Spleen (tissue), 11 donors: ENCODE measurements around the gene SPIRE2. TPM values are rescaled to one million over a fixed set of nuclear protein-coding genes. Genes with fewer than 3 reads are reported as not detected.
A peak's percentile ranks its signal among the peaks of the same experiment; 100 is the strongest.
"Not testable (repeated sequence)": the region's sequence is repeated elsewhere in the genome, so short reads cannot be mapped to it uniquely, and the experiment has no call there.

ENCODE experiments used
- DNase-seq: peaks from one replicate; pipeline ENCODE4 v3.0.0-alpha.2; 2020
- H3K27ac ChIP-seq, 8 donors: fragments of 200-600 bp; sonication (generic) in 7 of 8; 1 replicate in 4 of 8; 2 replicates in 4 of 8; pipeline versions ENCODE4 v1.5.0 to v1.8.0; 2016 to 2021; ENCODE audit warnings: inconsistent platforms in 4 of 8, mild to moderate bottlenecking in 4 of 8, moderate library complexity in 1 of 8
- H3K27me3 ChIP-seq, 7 donors: fragments of 200-600 bp; sonication (generic) in 6 of 7; replicated peaks in 1 of 7; 1 replicate in 4 of 7; 2 replicates in 3 of 7; pipeline versions ENCODE4 v1.5.0 to v1.8.0; 2016 to 2021; ENCODE audit warnings: inconsistent platforms in 3 of 7, mild to moderate bottlenecking in 1 of 7
- H3K36me3 ChIP-seq, 6 donors: fragments of 200-600 bp; sonication (generic) in 5 of 6; 1 replicate in 4 of 6; 2 replicates in 2 of 6; pipeline versions ENCODE4 v1.5.0 to v1.8.0; 2016 to 2021; ENCODE audit warnings: inconsistent platforms in 2 of 6
- H3K4me1 ChIP-seq, 6 donors: fragments of 200-600 bp; sonication (generic) in 5 of 6; 1 replicate in 3 of 6; 2 replicates in 3 of 6; pipeline versions ENCODE4 v1.5.0 to v1.8.0; 2016 to 2021; ENCODE audit warnings: inconsistent platforms in 3 of 6
- H3K4me3 ChIP-seq, 8 donors: fragments of 200-600 bp; sonication (generic) in 7 of 8; 1 replicate in 4 of 8; 2 replicates in 4 of 8; pipeline versions ENCODE4 v1.5.0 to v1.8.0; 2016 to 2021; ENCODE audit warnings: inconsistent platforms in 4 of 8, mild to moderate bottlenecking in 4 of 8, moderate library complexity in 2 of 8
- H3K9me3 ChIP-seq, 8 donors: fragments of 200-600 bp; sonication (generic) in 7 of 8; 1 replicate in 4 of 8; 2 replicates in 4 of 8; pipeline versions ENCODE4 v1.5.0 to v1.8.0; 2016 to 2021; ENCODE audit warnings: inconsistent platforms in 4 of 8
- POLR2A ChIP-seq, 3 donors: fragments of 450-650 bp; IDR thresholded peaks; one replicate each; pipeline ENCODE4 v1.5.1; 2017; ENCODE audit warnings: antibody characterized with exemption in 3 of 3, mild to moderate bottlenecking in 1 of 3
- POLR2AphosphoS5 ChIP-seq, 3 donors: sonication (generic); formaldehyde crosslinking; IDR thresholded peaks; one replicate each; pipeline ENCODE4 v1.5.1; 2017; ENCODE audit warnings: antibody characterized with exemption in 3 of 3
- WGBS, 5 donors: extraction: QIAGEN DNeasy Blood & Tissue Kit in 3 of 5; methylation state at CpG; one replicate each; pipeline versions ENCODE4 v1.1.5 to v1.1.7; 2013 to 2018; 5-methylcytosine and 5-hydroxymethylcytosine counted together
- intact Hi-C: fragments of 100-400 bp; cut with DNase I; formaldehyde crosslinking; loops from one replicate; pipeline ENCODE4 v1.15.0; 2023; ENCODE audit warnings: low total_unique reads
- polyA plus RNA-seq, 3 donors: library from polyadenylated mRNA; stranded (reverse); fragments of 200-250 nt; gene quantifications; one replicate each; pipeline ENCODE4 v1.2.1, GENCODE V29; 2013
- total RNA-seq, 7 donors: library from RNA; depleted of rRNA in 3 of 7; stranded (reverse); fragments of >200 nt in 3 of 7; fragmentation: NEBNext Ultra II Directional in 4 of 7; extraction: Animal tissue kit (Norgen Biotek cat#: 25700) in 4 of 7; gene quantifications; one replicate each; pipeline versions ENCODE4 v1.1.0 to v1.2.1, GENCODE V29; 2016 to 2021
- TF ChIP-seq, protein P1 (sequence below), 11 experiments: fragments of 200-600 bp in 7 of 11; fragments of 450-650 bp in 4 of 11; sonication (generic) in 4 of 11; IDR thresholded peaks in 8 of 11; conservative IDR thresholded peaks in 3 of 11; 1 replicate in 7 of 11; 2 replicates in 4 of 11; pipeline versions ENCODE4 v1.4.0 to v1.8.0; 2016 to 2021; ENCODE audit warnings: antibody characterized with exemption in 11 of 11, inconsistent platforms in 4 of 11, mild to moderate bottlenecking in 1 of 11
- donor health status: healthy with polysubstance abuse.
- donor health status: DM: no; HTN: no; CAD: no; lungs with moderate emphysema.
- donor health status: DM: no; HTN: no; CAD: no.
- donor health status: Bipolar disorder and iron deficiency.
- donor health status: healthy.
- donor health status: DM: no; HTN: no; CAD: no.
- donor health status: DM: yes; HTN: yes; CAD: no.

The SPIRE2 gene
- total and polyA plus RNA-seq, 10 donors: 0.80 to 3.2 (median 1.9) TPM

DNA sequence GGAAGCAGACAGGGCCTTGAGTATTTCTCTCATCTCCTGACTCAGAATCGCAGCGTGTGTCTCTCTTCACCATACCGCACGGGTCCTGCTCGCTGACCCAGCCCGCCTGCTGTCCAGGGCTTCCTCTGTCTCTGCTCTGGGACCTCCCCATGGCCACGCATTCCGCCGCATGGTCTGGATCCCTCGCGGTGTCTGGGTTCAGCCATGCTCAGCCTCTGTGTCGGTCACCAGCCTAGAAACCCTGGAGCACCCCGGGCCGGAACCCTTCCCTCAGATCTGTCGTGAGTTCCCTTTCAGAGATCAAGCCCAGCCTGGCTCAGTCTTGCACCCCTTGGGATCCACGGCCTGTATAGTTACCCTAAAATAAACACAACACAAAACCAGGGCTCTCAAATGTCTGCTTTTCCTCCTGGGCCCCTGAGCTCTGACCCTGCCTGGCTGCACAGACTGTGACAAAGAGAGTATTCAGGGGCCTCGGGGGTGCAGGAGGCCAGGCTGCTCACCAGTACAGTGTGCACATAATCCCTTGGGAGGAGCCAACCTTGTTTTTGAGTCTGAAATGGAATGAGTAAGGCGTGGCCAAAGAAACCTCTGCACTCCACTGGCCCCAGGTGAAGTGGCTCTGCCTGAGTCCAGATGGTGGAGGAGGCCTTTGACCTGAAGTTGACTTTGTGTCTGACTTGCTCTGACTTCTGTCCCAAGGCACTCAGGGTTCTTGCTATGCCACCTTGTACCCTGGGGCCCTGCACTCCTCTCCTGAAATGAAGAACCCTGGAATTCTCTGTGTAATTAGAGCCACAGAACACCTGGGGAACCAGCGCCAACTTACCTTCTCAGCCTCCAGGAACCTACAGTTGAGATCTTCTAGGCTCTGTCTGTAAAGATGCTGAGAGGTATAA is 5.8 kb upstream of the SPIRE2 start:
- Histone ChIP-seq H3K4me3 (no peak overlapping the region), H3K27ac (peak overlapping the region in 1 of 8 donors; percentile 48), H3K9me3 (no peaks in the 10 kb centered on the region), H3K4me1 (peaks cover 0 to 24% (median 6%) of the 10 kb centered on the region in 6 donors), H3K27me3 (peaks cover 0 to 18% (median 0%) of the 10 kb centered on the region in 7 donors), H3K36me3 (no peaks in the 10 kb centered on the region)
- intact Hi-C loops: no loop called here
- no peak for DNase-seq
- TF ChIP-seq, protein P1, sequence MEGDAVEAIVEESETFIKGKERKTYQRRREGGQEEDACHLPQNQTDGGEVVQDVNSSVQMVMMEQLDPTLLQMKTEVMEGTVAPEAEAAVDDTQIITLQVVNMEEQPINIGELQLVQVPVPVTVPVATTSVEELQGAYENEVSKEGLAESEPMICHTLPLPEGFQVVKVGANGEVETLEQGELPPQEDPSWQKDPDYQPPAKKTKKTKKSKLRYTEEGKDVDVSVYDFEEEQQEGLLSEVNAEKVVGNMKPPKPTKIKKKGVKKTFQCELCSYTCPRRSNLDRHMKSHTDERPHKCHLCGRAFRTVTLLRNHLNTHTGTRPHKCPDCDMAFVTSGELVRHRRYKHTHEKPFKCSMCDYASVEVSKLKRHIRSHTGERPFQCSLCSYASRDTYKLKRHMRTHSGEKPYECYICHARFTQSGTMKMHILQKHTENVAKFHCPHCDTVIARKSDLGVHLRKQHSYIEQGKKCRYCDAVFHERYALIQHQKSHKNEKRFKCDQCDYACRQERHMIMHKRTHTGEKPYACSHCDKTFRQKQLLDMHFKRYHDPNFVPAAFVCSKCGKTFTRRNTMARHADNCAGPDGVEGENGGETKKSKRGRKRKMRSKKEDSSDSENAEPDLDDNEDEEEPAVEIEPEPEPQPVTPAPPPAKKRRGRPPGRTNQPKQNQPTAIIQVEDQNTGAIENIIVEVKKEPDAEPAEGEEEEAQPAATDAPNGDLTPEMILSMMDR (IDR thresholded peaks at IDR 0.05 in 8 of 11, conservative IDR thresholded peaks at IDR 0.05 in 3 of 11): no peak
- no peak for TF ChIP-seq POLR2AphosphoS5 (IDR thresholded peaks at IDR 0.05)
- no peak for TF ChIP-seq POLR2A (IDR thresholded peaks at IDR 0.05)
- 84 to 91% (median 87%) methylated on average over 18 to 19 of the region's 19 CpGs for WGBS, 5 donors

DNA sequence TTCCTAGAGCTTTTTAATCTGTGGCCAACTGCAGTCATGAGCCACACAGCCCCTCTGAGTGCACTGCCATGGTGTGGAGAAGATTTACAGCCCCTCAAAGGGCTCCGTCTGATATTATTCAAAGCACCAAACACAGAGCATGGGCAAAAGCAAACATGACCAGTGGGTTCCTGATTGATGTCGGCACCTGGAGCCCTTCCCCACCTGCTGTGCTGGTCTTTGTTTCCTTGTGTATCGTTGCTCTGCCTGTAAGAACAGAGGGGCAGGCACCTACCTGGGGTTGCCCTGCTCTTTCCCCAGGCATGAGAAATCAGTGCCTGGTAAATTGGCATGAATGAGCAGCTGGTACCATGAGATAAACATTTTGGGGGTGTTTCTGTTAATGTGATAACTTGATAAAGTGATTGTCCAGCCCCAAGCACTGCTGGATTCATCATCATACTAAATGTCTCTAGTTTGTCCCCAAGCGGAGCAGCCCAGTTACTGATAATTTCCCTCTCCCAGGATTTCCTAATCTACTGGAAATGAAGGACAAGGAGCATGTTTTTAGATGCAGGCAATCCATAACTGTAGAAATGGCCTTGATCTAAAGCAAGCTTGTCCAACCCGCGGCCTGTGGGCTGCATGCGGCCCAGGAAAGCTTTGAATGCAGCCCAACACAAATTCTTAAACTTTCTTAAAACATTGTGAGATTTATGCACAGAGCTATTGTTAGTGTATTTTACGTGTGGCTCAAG is 5.0 kb upstream of the SPIRE2 start:
- Histone ChIP-seq H3K4me3 (no peak overlapping the region), H3K36me3 (no peaks in the 10 kb centered on the region), H3K9me3 (no peaks in the 10 kb centered on the region), H3K27ac (no peak overlapping the region), H3K4me1 (peaks cover 4 to 22% (median 10%) of the 10 kb centered on the region in 6 donors), H3K27me3 (peaks cover 0 to 25% (median 4%) of the 10 kb centered on the region in 7 donors)
- 87 to 93% (median 91%) methylated on average over 8 of the region's 8 CpGs for WGBS, 5 donors
- intact Hi-C loops: no loop called here
- TF ChIP-seq POLR2A (IDR thresholded peaks at IDR 0.05): no peak
- no peak for TF ChIP-seq POLR2AphosphoS5 (IDR thresholded peaks at IDR 0.05)
- TF ChIP-seq, protein P1 (IDR thresholded peaks at IDR 0.05 in 8 of 11, conservative IDR thresholded peaks at IDR 0.05 in 3 of 11): no peak
- DNase-seq: no peak

DNA sequence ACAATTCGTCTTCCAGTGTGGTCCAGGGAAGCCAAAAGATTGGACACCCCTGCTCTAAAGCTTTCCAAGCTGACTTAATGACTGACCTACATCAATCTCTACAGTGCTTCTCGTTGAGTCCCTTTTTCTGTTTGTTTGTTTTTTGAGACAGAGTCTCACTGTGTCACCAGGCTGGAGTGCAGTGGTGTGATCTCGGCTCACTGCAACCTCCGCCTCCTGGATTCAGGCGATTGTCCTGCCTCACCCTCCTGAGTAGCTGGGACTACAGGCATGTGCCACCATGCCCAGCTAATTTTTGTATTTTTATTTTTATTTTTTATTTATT is 4.5 kb upstream of the SPIRE2 start:
- peaks cover 0 to 30% (median 7%) of the 10 kb centered on the region in 7 donors for H3K27me3 ChIP-seq
- 79 to 94% (median 91%) methylated on average over 5 of the region's 5 CpGs for WGBS, 5 donors

DNA sequence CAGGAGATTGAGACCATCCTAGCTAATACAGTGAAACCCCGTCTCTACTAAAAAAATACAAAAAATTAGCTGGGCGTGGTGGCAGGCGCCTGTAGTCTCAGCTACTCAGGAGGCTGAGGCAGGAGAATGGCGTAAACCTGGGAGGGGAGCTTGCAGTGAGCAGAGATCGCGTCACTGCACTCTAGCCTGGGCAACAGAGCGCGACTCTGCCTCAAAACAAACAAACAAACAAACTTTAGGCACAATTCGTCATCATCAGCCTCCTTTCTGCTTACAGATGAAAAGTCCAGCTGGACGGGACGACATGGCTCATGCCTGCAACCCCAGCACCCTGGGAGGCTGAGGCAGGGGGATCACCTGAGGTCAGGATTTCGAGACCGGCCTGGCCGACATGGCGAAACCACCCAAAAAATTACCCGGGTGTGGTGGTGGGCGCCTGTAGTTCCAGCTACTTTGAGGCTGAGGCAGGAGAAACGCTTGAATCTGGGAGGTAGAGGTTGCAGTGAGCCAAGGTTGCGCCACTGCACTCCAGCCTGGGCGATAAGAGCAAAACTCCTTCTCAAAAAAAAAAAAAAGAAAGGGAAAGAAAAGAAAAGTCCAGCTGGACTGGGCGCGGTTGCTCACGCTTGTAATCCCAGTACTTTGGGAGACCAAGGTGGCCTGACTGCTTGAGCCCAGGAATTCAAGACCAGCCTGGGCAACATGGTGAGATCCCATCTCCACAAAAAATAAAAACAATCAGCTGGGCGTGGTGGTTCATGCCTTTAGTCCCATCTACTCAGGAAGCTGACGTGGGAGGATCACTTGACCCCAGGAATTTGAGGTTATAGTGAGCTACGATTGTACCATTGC is 1.5 kb upstream of the SPIRE2 start:
- Histone ChIP-seq H3K36me3 (no peaks in the 10 kb centered on the region), H3K9me3 (no peaks in the 10 kb centered on the region), H3K4me1 (peaks cover 5 to 24% (median 18%) of the 10 kb centered on the region in 6 donors), H3K27ac (no peak overlapping the region), H3K27me3 (peaks cover 0 to 45% (median 9%) of the 10 kb centered on the region in 7 donors), H3K4me3 (no peak overlapping the region)
- TF ChIP-seq, protein P1 (IDR thresholded peaks at IDR 0.05 in 8 of 11, conservative IDR thresholded peaks at IDR 0.05 in 3 of 11): no peak
- TF ChIP-seq POLR2A (IDR thresholded peaks at IDR 0.05) (no peak), POLR2AphosphoS5 (IDR thresholded peaks at IDR 0.05) (no peak)
- intact Hi-C loops: no loop called here
- WGBS, 5 donors: 82 to 91% (median 85%) methylated on average over 26 of the region's 26 CpGs
- no peak for DNase-seq

More for the DNA sequence above, 4.5 kb upstream of the SPIRE2 start:
- peaks cover 5 to 20% (median 12%) of the 10 kb centered on the region in 6 donors for H3K4me1 ChIP-seq
- intact Hi-C loops, DNase-seq, H3K9me3 ChIP-seq, H3K36me3 ChIP-seq, H3K27ac ChIP-seq, H3K4me3 ChIP-seq: not testable (repeated sequence)
